ENCODE data around the gene RPL10A. TPM values are rescaled to one million over a fixed set of nuclear protein-coding genes. Genes with fewer than 3 reads are reported as not detected.
"Not testable (repeated sequence)": the region's sequence is repeated elsewhere in the genome, so short reads cannot be mapped to it uniquely, and the experiment has no call there.

The RPL10A gene
- total RNA-seq, 2 donors from 2014 or later = 897 to 2,172 TPM

DNA sequence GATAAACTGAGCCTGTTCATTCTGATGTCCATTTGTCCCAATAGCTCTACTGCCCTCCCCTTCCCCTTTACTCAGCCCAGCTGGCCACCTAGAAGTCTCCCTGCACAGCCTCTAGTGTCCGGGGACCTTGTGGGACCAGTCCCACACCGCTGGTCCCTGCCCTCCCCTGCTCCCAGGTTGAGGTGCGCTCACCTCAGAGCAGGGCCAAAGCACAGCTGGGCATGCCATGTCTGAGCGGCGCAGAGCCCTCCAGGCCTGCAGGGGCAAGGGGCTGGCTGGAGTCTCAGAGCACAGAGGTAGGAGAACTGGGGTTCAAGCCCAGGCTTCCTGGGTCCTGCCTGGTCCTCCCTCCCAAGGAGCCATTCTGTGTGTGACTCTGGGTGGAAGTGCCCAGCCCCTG lies 40.8 kb upstream of the RPL10A start:
- TF ChIP-seq POLR2AphosphoS5 (IDR thresholded peaks at IDR 0.05) = no peak
- TF ChIP-seq POLR2A (IDR thresholded peaks at IDR 0.05) = no peak
- TF ChIP-seq, protein P1, sequence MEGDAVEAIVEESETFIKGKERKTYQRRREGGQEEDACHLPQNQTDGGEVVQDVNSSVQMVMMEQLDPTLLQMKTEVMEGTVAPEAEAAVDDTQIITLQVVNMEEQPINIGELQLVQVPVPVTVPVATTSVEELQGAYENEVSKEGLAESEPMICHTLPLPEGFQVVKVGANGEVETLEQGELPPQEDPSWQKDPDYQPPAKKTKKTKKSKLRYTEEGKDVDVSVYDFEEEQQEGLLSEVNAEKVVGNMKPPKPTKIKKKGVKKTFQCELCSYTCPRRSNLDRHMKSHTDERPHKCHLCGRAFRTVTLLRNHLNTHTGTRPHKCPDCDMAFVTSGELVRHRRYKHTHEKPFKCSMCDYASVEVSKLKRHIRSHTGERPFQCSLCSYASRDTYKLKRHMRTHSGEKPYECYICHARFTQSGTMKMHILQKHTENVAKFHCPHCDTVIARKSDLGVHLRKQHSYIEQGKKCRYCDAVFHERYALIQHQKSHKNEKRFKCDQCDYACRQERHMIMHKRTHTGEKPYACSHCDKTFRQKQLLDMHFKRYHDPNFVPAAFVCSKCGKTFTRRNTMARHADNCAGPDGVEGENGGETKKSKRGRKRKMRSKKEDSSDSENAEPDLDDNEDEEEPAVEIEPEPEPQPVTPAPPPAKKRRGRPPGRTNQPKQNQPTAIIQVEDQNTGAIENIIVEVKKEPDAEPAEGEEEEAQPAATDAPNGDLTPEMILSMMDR (IDR thresholded peaks at IDR 0.05) = no peak
- intact Hi-C loops (cut with DNase I) = no loop called here

DNA sequence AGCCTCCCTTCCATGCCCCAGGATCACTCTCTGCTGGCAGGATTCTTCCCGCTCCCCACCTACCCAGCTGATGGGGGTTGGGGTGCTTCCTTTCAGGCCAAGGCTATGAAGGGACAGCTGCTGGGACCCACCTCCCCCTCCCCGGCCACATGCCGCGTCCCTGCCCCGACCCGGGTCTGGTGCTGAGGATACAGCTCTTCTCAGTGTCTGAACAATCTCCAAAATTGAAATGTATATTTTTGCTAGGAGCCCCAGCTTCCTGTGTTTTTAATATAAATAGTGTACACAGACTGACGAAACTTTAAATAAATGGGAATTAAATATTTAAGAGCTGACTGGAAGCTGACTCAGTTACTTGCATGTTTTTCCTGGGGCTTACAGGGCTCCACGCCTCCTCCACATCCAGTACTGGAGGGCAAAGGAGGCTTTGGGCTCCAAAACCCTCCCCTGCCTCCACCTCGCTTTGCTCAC lies 40.3 kb upstream of the RPL10A start:
- intact Hi-C loops (cut with DNase I) = no loop called here
- H3K36me3 ChIP-seq = peaks cover 0 to 5% of the 10 kb centered on the region in 2 donors

More for the DNA sequence above, 40.8 kb upstream of the RPL10A start:
- H3K9me3 ChIP-seq = no peaks in the 10 kb centered on the region
- 78% methylated on average over 3 of the region's 5 CpGs for WGBS
- no peak overlapping the region for H3K4me3 ChIP-seq
- no peaks in the 10 kb centered on the region for H3K27me3 ChIP-seq (replicated peaks; ENCODE audit: insufficient read depth)
- no peak overlapping the region for H3K27ac ChIP-seq
- no peak for DNase-seq (ENCODE audit: low spot score)
- H3K36me3 ChIP-seq = peaks cover 0 to 5% of the 10 kb centered on the region in 2 donors
- no peaks in the 10 kb centered on the region for H3K4me1 ChIP-seq (replicated peaks)

DNA sequence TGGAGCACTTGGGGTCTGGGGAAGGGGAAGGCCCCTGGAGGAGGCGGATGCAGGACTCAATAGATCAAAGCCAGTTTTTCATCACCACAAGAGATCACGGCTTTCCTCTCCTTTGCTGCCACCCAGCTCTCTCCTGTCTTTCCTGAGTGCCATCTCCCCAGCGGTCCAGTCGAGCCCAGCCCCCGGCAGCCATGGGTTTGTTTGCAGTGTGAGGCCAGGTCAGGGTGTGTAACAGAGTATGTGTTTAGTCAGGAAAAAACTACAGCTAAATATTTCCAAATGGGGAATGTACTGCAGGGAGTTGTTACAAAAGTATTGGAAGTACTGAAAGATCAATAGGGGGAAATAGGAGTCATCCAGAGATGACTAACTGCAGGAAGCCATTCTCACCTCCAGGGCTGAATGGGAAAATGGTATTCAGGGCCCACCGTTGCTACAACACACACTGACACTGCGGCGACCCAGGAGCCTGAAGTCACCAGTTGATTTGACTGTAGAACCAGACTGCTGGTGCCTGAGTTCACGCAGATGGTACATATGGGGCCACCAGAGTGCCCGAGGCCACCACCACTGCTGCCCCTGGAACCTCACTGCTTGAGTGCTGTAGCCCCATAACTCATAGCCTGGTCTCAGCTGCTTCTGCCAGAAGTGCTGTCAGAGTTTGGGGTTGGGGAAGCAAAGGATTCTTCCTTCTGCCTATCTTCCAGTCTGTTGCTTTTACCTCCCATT lies 39.6 kb upstream of the RPL10A start:
- Histone ChIP-seq H3K36me3 (peaks cover 0 to 5% of the 10 kb centered on the region in 2 donors), H3K4me1 (replicated peaks) (no peaks in the 10 kb centered on the region), H3K9me3 (no peaks in the 10 kb centered on the region), H3K27me3 (replicated peaks; ENCODE audit: insufficient read depth) (no peaks in the 10 kb centered on the region), H3K4me3 (no peak overlapping the region), H3K27ac (no peak overlapping the region)
- WGBS = 81% methylated on average over 10 of the region's 10 CpGs
- no peak for TF ChIP-seq POLR2A (IDR thresholded peaks at IDR 0.05)
- TF ChIP-seq, protein P1 (IDR thresholded peaks at IDR 0.05) = no peak
- no peak for TF ChIP-seq POLR2AphosphoS5 (IDR thresholded peaks at IDR 0.05)
- no peak for DNase-seq (ENCODE audit: low spot score)
- intact Hi-C loops (cut with DNase I) = no loop called here

More for the DNA sequence above, 40.3 kb upstream of the RPL10A start:
- Histone ChIP-seq H3K27me3 (replicated peaks; ENCODE audit: insufficient read depth) (no peaks in the 10 kb centered on the region), H3K27ac (no peak overlapping the region), H3K4me1 (replicated peaks) (no peaks in the 10 kb centered on the region), H3K9me3 (no peaks in the 10 kb centered on the region), H3K4me3 (no peak overlapping the region)
- no peak for DNase-seq (ENCODE audit: low spot score)
- WGBS = 80% methylated on average over 9 of the region's 9 CpGs
- no peak for TF ChIP-seq POLR2A (IDR thresholded peaks at IDR 0.05)
- TF ChIP-seq, protein P1 (IDR thresholded peaks at IDR 0.05) = no peak
- TF ChIP-seq POLR2AphosphoS5 (IDR thresholded peaks at IDR 0.05) = no peak

DNA sequence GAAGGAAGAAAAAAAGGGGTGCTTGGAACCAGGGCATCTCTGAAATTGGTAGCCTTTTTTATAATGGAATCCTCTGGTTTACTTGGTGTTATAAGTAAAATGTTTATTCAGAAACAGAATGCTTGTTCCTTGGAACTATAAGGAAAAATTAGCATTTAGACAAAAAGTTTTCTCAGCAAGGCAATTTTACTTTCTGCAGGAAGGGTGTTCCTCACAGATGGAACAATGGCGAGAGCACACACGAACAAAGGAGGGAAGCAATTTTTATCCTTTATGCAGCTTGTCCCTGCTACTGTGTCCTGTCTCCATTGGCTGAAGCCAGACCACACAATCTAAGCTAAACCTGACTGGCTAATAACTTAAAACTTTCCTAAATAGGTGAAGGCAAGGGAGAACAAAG lies 38.7 kb upstream of the RPL10A start:
- peaks cover 0 to 2% of the 10 kb centered on the region in 2 donors for H3K36me3 ChIP-seq
- WGBS = 97% methylated on average over 2 of the region's 2 CpGs
- H3K27ac ChIP-seq = no peak overlapping the region
- intact Hi-C loops (cut with DNase I) = no loop called here
- TF ChIP-seq, protein P1 (IDR thresholded peaks at IDR 0.05) = no peak
- TF ChIP-seq POLR2A (IDR thresholded peaks at IDR 0.05) = no peak
- TF ChIP-seq POLR2AphosphoS5 (IDR thresholded peaks at IDR 0.05) = no peak
- H3K4me1 ChIP-seq (replicated peaks) = no peaks in the 10 kb centered on the region
- DNase-seq (ENCODE audit: low spot score) = no peak
- H3K4me3 ChIP-seq = no peak overlapping the region
- no peaks in the 10 kb centered on the region for H3K9me3 ChIP-seq
- no peaks in the 10 kb centered on the region for H3K27me3 ChIP-seq (replicated peaks; ENCODE audit: insufficient read depth)

DNA sequence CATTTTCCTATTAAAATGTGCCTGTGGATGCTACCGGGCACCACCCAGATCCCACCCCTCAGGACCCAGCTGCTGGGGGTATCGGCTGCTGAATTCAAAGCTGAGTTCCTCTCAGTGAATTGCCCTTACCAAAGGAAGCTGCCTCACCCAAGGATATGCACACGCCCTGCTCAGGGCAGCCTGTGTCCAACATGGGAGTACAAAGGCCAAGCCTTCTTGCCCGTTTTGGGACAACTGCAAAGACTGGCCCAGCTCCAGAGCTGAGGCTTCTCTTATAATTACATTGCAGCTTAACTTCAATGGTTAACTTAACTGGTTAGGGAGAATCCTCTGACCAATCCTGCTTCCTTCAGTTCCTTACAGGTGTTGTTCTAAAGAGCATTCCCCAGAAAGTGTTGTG lies 35.9 kb upstream of the RPL10A start:
- Histone ChIP-seq H3K36me3 (no peaks in the 10 kb centered on the region), H3K4me1 (replicated peaks) (no peaks in the 10 kb centered on the region), H3K27ac (no peak overlapping the region), H3K4me3 (no peak overlapping the region), H3K9me3 (no peaks in the 10 kb centered on the region), H3K27me3 (replicated peaks; ENCODE audit: insufficient read depth) (no peaks in the 10 kb centered on the region)
- intact Hi-C loops (cut with DNase I) = no loop called here
- DNase-seq (ENCODE audit: low spot score) = no peak
- 60% methylated on average over 4 of the region's 4 CpGs for WGBS
- TF ChIP-seq POLR2AphosphoS5 (IDR thresholded peaks at IDR 0.05) (no peak), POLR2A (IDR thresholded peaks at IDR 0.05) (no peak)
- TF ChIP-seq, protein P1 (IDR thresholded peaks at IDR 0.05) = no peak

DNA sequence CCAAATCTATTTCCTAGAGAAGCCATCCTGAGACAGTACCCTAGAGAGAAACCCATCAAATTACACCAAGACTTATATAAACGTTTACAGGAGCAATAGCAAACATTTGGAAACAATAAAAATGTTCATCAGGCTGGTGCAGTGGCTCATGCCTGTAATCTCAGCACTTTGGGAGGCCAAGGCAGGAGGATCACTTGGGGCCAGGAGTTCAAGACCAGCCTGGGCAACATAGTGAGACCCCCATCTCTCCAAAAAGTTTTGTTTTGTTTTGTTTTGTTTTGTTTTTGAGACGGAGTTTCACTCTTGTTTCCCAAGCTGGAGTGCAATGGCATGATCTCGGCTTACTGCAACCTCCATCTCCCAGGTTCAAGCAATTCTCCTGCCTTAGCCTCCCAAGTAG lies 35.5 kb upstream of the RPL10A start:
- H3K4me1 ChIP-seq (replicated peaks); H3K4me3 ChIP-seq; H3K36me3 ChIP-seq; intact Hi-C loops (cut with DNase I); H3K9me3 ChIP-seq; DNase-seq (ENCODE audit: low spot score); H3K27ac ChIP-seq; H3K27me3 ChIP-seq (replicated peaks; ENCODE audit: insufficient read depth): not testable (repeated sequence)
- WGBS = 65% methylated on average over 3 of the region's 3 CpGs

Measured in prostate gland (tissue), 2 donors.